SJSA1 (cell line): Measurements from ENCODE around the gene RELN. TPM values are rescaled to one million over a fixed set of nuclear protein-coding genes. Genes with fewer than 3 reads are reported as not detected.
"Not testable (repeated sequence)": the region's sequence is repeated elsewhere in the genome, so short reads cannot be mapped to it uniquely, and the experiment has no call there.

ENCODE experiments used
- DNase-seq, 2 experiments: peaks; one replicate each; pipeline ENCODE4 v3.0.0-alpha.2; 2015 to 2020; ENCODE audit warnings: low spot score in 2 of 2, low read depth in 1 of 2
- H3K27ac ChIP-seq: fragments of 250-450 bp; sonication (Bioruptor Pico); 2 replicates; pipeline ENCODE4 v1.5.1; 2020; ENCODE audit warnings: mild to moderate bottlenecking, moderate library complexity
- H3K27me3 ChIP-seq: fragments of 250-450 bp; sonication (Bioruptor Pico); replicated peaks from 2 replicates; pipeline ENCODE4 v1.5.1; 2020; ENCODE audit warnings: mild to moderate bottlenecking, moderate library complexity
- H3K36me3 ChIP-seq: fragments of 250-450 bp; sonication (Bioruptor Pico); 2 replicates; pipeline ENCODE4 v1.5.1; 2020; ENCODE audit warnings: mild to moderate bottlenecking
- H3K4me1 ChIP-seq: fragments of 250-450 bp; sonication (Bioruptor Pico); replicated peaks from 2 replicates; pipeline ENCODE4 v1.6.1; 2021; ENCODE audit warnings: mild to moderate bottlenecking
- H3K4me3 ChIP-seq: fragments of 250-450 bp; sonication (Bioruptor Pico); 2 replicates; pipeline ENCODE4 v1.5.1; 2020; ENCODE audit warnings: mild to moderate bottlenecking
- H3K9me3 ChIP-seq: fragments of 250-450 bp; sonication (Bioruptor Pico); replicated peaks from 2 replicates; pipeline ENCODE4 v1.5.1; 2020; ENCODE audit warnings: mild to moderate bottlenecking
- total RNA-seq: library from RNA; depleted of rRNA; stranded (reverse); fragments of >200 nt; shearing (Covaris generic); gene quantifications from 2 replicates; pipeline ENCODE4 v1.2.3, GENCODE V29; 2014

RELN gene
- total RNA-seq, 1 experiment from 2014 or later, result 0.03 TPM

DNA sequence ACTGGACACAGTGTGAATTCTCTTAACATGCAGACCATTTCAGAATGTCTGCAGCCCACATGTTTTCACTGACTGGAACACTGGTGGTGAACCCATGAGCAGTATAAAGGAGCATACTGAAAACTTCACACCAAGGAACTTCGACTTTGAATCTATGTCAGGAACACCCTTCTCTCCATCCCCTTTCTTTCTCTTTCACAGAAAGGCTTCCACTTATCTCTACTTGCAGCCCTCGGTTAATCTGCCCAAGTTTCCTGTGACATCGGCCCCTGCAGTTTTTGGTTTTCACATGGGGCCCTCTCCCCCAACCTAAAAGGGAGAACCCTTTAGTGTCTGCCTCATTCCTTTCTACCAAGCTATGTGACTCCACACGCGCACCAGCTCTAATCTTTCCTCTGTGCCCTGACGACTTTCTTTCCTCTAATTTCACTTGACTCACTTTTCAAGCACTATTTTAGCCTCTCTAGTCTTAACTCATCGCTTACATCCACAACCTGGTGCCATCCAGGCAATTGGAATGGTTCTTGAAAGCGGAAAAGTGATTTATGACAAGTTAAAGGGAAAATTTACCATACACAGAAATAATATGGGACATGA lies 70.1 kb downstream of the RELN start:
- Histone ChIP-seq H3K27me3 (no peaks in the 10 kb centered on the region; the same call in 1 of the 2 replicates), H3K27ac (no peak overlapping the region), H3K36me3 (no peaks in the 10 kb centered on the region), H3K4me3 (no peak overlapping the region), H3K4me1 (no peaks in the 10 kb centered on the region), H3K9me3 (no peaks in the 10 kb centered on the region)
- no peak for DNase-seq

DNA sequence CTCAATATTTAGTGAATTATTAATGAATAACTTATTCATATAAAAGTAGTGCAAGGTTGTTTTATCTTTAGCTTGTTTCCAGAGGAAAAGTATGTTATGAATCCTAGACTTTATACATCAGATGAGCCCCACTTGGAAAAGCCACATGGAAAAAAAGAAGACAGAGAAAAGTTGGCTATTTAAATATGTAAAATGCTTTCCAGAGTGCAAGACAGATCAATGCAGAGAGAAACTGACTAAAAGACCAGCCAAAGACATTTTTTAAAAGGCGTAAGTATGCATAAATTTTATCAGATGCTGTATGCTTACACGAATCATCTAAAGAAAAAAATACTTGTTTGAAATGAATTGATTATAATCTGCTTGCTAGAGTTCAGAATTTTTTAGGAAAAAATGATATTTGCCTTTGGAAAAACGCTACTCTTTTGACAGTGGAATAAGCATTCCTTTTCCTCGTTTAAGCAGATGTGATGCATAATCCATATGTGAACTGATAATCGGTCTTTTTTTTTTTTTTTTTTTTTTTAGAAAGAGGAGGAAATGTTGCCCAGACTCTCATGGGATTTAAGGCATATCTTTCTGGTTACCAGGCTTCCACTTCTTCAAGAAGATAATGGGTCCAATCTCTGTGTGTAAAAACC lies 70.7 kb downstream of the RELN start:
- Histone ChIP-seq H3K9me3 (no peaks in the 10 kb centered on the region), H3K27ac (no peak overlapping the region), H3K4me1 (no peaks in the 10 kb centered on the region), H3K36me3 (no peaks in the 10 kb centered on the region), H3K27me3 (no peaks in the 10 kb centered on the region; the same call in 1 of the 2 replicates), H3K4me3 (no peak overlapping the region)
- DNase-seq, result no peak

DNA sequence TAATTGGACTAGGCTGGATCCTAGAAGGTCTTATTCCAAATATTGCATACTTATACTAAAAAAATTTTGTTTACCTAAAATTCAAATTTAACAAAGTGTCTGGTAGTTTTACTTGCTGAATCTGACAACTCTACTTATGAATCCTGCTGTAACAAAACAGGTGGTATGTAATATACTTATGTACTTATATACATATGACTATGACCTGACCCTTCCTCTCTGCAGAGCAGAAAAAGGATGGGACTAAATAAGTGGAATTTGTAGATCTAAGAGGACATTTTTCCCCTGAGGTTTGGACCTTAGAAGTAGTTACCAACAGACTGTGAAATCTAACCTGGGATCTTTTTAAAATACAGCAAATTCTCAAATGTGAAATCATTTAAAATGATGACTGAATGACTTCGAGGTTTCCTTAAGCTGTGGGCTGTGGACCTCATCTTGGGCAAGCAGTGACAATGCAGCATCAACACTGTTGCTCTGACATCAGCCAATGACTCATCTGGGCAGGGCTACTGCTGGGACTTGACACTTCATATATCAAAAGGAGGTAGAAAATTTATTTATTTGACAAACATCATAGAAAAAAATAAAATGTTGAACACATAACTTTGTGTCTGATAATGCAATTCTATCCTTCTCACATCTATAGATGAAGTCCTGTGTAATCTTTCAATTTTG lies 73.6 kb downstream of the RELN start:
- no peaks in the 10 kb centered on the region for H3K36me3 ChIP-seq
- DNase-seq, result no peak
- H3K4me1 ChIP-seq, result no peaks in the 10 kb centered on the region
- H3K9me3 ChIP-seq, result no peaks in the 10 kb centered on the region
- no peaks in the 10 kb centered on the region for H3K27me3 ChIP-seq
- no peak overlapping the region for H3K27ac ChIP-seq
- H3K4me3 ChIP-seq, result no peak overlapping the region

DNA sequence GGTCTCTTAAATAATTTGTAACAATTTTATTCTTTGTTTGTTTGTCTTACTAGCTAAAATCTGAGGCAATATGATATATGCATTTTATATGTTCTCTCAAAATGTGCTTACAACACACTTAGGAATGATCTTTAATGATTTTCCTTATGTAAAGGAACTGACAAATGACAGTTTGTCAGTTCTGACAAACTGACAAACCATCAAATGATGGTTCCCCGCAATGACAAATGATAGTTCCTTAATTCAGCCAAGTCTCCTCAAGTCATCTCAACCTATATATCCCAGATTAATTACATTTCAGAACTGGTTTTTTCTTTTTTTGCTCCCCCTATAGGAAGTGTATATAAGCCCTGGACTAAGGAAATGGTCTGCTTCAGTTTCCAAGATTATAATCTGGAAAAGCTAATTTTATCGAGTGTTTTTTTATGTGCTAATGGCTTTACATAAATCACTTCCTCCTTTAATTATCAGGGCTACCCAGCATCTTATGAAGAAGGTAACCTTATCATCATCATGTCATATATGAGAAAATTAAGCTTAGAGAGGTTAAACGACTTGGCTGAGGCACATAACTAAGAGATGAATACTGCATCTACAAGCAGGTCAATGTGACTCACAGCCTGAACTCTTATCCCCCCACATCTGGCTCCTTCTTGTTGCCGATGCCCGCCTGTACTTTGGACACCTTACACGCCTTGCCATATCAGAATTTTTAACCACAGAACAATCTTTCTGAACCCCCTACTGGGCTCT lies 75.1 kb downstream of the RELN start:
- Histone ChIP-seq H3K36me3 (no peaks in the 10 kb centered on the region), H3K27me3 (no peaks in the 10 kb centered on the region), H3K9me3 (no peaks in the 10 kb centered on the region), H3K4me1 (no peaks in the 10 kb centered on the region), H3K4me3 (no peak overlapping the region), H3K27ac (no peak overlapping the region)
- DNase-seq, result no peak

DNA sequence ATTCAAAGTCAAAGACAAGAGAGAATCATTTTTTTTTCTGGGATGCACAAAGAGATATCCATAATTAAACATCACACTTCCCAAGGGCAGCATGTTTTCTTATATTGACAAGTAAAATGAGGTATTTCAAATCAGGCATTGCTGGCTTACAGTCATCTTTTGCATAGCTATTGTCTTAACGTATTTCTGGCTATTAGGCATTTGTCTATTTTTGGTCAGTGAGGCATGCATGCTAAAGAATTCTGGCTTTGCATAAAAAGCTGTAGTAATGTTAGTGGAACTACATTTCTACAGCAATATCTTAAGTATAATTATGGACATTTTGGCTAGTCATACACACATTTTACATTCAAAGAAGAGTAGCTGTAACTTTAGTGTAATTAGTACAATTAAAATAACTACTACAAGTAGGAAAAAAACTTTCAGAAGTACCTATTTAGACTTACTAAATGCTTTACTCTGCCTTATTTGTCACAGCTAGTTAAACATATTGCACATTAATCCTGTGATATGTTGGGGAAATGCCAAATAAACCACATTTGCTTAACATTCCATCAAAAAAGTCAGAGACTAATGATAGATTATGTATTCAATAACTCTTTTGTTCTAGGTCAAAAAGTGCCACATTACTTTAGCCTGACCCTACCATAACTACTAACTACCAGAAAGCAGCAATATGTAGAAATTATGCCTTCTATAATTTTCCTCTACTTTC lies 76.4 kb downstream of the RELN start:
- Histone ChIP-seq H3K4me1 (no peaks in the 10 kb centered on the region), H3K27me3 (no peaks in the 10 kb centered on the region), H3K36me3 (no peaks in the 10 kb centered on the region), H3K9me3 (no peaks in the 10 kb centered on the region), H3K4me3 (no peak overlapping the region), H3K27ac (no peak overlapping the region)
- DNase-seq, result no peak

DNA sequence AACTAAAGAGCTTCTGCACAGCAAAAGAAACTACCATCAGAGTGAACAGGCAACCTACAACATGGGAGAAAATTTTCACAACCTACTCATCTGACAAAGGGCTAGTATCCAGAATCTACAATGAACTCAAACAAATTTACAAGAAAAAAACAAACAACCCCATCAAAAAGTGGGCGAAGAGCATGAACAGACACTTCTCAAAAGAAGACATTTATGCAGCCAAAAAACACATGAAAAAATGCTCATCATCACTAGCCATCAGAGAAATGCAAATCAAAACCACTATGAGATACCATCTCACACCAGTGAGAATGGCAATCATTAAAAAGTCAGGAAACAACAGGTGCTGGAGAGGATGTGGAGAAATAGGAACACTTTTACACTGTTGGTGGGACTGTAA lies 78.4 kb downstream of the RELN start:
- not testable (repeated sequence) for H3K4me1 ChIP-seq, H3K9me3 ChIP-seq, H3K27me3 ChIP-seq, H3K27ac ChIP-seq, DNase-seq, H3K36me3 ChIP-seq, H3K4me3 ChIP-seq

DNA sequence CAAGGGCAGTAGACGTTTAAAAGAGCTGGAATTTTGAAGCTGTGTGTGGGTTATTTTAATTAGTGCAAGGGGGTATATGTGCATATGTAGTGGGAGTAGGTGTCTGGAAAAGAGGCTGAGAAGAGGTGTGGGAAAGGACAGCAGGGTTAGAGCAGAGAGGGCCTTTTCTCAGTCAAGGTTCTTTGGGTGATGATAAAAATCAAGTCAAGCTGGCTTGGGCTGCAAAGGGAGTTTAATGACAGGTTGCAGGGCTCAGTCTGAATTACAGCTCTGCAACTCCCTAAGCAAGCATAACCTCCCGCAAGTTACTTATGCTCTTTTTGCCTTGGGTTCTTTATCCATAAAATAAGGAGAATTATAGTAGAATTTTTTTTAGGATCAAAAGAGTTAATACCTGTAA lies 83.5 kb downstream of the RELN start:
- no peaks in the 10 kb centered on the region for H3K4me1 ChIP-seq
- H3K9me3 ChIP-seq, result no peaks in the 10 kb centered on the region
- no peak overlapping the region for H3K4me3 ChIP-seq

DNA sequence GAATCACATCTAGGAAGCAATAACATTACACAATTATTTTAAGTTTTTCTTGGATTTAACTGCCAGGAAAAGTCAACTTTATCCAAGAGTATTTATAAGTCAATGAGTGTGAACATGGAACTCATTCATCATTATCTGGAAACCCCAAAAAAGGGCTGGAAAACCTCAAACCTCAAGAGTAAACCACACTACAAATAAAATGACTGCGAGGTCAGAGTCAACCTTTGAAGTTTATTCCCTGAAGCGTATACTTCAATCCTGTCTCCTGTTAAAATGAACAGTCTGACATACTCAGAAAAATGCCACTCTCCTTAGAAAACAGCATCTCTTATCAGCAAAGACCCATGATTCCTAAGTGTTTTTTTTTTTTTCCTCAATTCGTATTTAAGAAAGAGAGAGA lies 86.5 kb downstream of the RELN start:
- Histone ChIP-seq H3K27me3 (peaks cover 17% of the 10 kb centered on the region), H3K4me3 (no peak overlapping the region), H3K36me3 (no peaks in the 10 kb centered on the region), H3K9me3 (no peaks in the 10 kb centered on the region), H3K4me1 (no peaks in the 10 kb centered on the region), H3K27ac (no peak overlapping the region)
- DNase-seq, result no peak

More for the DNA sequence above, 83.5 kb downstream of the RELN start:
- no peak overlapping the region for H3K27ac ChIP-seq
- H3K27me3 ChIP-seq, result peaks cover 17% of the 10 kb centered on the region
- H3K36me3 ChIP-seq, result no peaks in the 10 kb centered on the region
- DNase-seq, result no peak

DNA sequence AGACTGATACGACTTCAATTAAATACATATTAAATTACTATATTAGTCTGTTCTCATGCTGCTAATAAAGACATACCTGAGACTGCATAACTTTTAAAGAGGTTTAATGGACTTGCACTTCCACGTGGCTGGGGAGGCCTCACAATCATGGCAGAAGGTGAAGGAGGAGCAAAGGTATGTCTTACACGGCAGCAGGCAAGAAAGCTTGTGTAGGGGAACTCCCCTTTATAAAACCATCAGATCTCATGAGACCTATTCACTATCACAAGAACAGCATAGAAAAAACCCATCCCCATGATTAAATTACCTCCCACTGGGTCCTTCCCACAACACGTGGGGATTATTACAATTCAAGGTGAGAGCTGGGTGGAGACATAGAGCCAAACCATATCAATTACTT lies 92.6 kb downstream of the RELN start:
- not testable (repeated sequence) for H3K4me1 ChIP-seq, H3K36me3 ChIP-seq, H3K9me3 ChIP-seq, H3K4me3 ChIP-seq, H3K27me3 ChIP-seq, H3K27ac ChIP-seq, DNase-seq

DNA sequence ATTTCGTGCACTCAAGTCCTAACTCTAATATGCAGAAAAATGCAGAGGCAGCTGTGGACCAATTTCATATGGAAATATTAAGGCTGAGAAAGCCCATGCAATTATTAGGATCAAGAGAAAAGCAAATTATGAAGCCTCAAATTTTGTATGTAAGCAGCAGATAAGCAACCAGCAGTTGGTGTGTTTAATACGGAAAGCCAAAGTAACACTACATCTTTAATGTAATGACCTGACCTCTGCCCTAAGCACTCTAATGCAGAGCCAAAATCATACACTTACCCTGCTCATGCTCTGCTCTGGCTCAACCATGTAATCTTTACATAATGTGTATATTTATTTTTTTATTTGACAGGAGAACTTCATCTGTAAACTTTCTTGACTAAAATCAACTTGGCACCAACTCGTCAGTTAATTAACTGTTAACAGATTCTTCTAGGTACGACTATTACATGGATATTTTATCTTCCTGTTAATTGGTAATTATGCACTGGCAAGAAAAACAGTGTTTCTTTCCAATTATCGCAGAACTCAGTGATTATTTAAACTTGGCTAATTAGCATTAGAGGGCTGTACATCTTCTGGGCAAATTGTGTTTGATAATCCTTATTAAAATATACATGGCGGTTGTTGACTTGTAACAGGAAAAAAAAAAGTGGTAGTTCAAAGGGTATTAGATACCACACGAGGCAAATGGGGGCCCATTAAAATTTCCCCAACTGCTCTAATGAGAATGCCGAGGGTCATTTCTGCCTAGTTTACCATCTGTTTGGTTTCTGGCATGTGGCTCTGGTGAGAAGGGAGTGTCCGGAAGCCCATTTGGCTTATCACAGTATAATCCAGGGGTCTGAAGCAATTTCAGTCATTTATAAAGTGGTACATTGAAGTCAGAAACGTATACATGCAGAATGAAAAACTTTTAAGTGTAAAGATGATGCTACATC lies 94.5 kb downstream of the RELN start:
- H3K36me3 ChIP-seq, result no peaks in the 10 kb centered on the region
- H3K9me3 ChIP-seq, result no peaks in the 10 kb centered on the region
- H3K27ac ChIP-seq, result no peak overlapping the region
- H3K27me3 ChIP-seq, result peaks cover 5% of the 10 kb centered on the region; the same call in 1 of the 2 replicates
- no peak for DNase-seq
- H3K4me3 ChIP-seq, result no peak overlapping the region
- H3K4me1 ChIP-seq, result no peaks in the 10 kb centered on the region

DNA sequence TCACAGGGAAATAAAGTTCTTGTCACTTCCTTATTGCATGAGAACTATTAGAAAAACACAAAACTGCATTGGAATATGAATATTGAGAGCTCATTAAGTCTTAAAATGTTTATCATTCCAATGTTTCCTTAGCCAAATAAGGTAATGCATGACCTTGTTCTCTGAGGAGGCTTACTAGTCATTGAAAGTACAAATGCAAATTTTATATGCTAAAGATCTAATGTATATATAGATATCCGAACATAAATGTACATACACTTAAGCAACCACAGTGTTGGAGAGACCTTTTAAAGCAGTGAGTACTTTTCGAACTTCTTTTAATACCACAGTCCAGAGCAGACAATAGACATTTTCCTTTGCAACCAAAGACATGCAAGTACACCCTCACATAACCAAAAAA lies 96.1 kb downstream of the RELN start:
- Histone ChIP-seq H3K27ac (no peak overlapping the region), H3K27me3 (peaks cover 5% of the 10 kb centered on the region; the same call in 1 of the 2 replicates), H3K9me3 (no peaks in the 10 kb centered on the region), H3K36me3 (no peaks in the 10 kb centered on the region), H3K4me3 (no peak overlapping the region), H3K4me1 (no peaks in the 10 kb centered on the region)
- no peak for DNase-seq

DNA sequence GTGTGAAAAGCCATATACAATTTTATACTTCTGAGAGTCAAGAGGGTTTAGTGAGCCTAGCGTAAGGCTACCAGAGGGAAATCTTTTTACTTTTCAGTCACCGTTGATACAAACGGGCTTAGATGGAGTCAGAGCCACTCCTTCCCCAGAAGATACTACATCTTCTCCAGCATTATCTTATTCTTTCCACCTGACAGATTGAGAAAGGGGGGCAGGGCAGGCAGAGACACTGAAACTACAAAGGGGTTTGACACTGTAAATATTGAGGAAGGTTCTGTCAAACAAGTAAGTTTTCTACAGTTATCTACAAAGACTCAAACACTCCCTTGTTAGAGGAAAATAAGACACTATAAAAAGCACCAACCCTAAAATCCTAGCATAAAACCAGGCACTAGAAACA lies 100.0 kb downstream of the RELN start:
- Histone ChIP-seq H3K4me1 (no peaks in the 10 kb centered on the region), H3K27ac (no peak overlapping the region), H3K4me3 (no peak overlapping the region), H3K27me3 (peaks cover 5% of the 10 kb centered on the region; the same call in 1 of the 2 replicates), H3K9me3 (no peaks in the 10 kb centered on the region), H3K36me3 (no peaks in the 10 kb centered on the region)
- no peak for DNase-seq
